ENCODE measurements around the gene ERMARD.

Gene ERMARD

DNA sequence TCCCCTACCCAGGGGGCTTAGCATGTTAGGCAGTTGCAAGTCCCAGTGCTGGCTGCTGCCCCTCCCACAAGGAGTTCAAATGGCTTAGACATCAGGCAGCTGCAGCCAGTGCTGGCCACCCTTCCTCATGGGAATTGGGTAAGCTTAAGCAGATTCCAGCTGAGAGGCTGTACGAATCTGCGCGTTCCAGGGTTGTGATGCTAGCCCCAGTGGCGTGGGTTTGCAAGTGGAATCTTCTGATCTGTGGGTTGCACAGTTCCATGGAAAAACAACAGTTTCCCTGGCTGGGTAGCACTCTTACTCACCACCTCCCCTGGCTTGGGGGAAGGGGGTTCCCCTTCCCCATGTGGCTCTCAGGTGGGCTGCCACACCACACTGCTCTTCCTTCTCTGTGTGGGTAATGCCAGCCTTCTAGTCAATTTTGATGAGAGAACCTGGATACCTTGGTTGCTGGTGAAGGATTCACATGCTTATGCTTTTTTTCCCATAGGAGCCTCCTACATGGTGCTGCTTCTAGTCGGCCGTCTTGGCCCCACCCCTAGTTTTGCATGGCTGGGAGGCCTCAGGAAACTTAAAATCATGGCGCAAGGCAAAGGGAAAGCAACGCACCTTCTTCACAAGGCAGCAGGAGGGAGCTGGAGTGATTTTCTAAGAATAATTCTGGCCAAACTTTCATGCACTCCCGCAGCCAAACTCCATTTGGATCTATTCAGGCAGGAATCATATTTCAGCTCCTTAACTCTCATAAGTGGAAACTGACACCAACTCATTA is 13.0 kb upstream of the ERMARD start:
- no peak overlapping the region for H3K4me3 ChIP-seq (replicated peaks in 1 of 2; ENCODE audit: low read depth in 2 of 2, low read length in 2 of 2)
- TF ChIP-seq, protein P1, sequence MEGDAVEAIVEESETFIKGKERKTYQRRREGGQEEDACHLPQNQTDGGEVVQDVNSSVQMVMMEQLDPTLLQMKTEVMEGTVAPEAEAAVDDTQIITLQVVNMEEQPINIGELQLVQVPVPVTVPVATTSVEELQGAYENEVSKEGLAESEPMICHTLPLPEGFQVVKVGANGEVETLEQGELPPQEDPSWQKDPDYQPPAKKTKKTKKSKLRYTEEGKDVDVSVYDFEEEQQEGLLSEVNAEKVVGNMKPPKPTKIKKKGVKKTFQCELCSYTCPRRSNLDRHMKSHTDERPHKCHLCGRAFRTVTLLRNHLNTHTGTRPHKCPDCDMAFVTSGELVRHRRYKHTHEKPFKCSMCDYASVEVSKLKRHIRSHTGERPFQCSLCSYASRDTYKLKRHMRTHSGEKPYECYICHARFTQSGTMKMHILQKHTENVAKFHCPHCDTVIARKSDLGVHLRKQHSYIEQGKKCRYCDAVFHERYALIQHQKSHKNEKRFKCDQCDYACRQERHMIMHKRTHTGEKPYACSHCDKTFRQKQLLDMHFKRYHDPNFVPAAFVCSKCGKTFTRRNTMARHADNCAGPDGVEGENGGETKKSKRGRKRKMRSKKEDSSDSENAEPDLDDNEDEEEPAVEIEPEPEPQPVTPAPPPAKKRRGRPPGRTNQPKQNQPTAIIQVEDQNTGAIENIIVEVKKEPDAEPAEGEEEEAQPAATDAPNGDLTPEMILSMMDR (IDR thresholded peaks at IDR 0.05; ENCODE audit: low read depth, low read length), result no peak
- peak in 1 of 2 donors; percentile 45 for DNase-seq (ENCODE audit: low read depth in 2 of 2)

DNA sequence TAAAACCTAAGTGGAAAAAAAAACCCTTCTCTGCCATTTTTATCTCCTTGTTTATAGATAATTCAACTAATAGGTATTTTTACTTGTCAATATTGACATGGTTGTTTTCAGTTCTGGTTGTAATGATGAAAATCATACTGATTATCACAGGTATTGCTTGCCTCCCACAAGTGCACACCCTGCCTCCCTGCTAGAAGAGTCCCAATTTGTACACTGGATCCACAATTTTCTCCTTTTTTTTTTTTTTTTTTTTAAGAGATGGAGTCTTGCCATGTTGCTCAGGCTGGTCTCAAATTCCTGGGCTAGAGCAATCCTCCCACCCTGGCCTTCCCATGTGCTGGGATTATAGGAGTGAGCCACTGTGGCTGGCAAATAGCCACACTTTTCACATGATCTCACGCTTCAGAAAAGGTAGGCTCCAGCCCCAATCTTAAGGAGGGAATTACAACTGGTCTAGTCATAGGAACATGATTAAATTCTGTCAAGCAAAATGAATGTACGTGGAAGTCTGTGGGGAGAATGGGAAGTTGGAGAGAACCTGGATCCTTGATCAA is 12.4 kb upstream of the ERMARD start:
- no peak for DNase-seq (ENCODE audit: low read depth in 2 of 2)
- H3K4me3 ChIP-seq (replicated peaks in 1 of 2; ENCODE audit: low read depth in 2 of 2, low read length in 2 of 2), result no peak overlapping the region
- TF ChIP-seq, protein P1 (IDR thresholded peaks at IDR 0.05; ENCODE audit: low read depth, low read length), result no peak

DNA sequence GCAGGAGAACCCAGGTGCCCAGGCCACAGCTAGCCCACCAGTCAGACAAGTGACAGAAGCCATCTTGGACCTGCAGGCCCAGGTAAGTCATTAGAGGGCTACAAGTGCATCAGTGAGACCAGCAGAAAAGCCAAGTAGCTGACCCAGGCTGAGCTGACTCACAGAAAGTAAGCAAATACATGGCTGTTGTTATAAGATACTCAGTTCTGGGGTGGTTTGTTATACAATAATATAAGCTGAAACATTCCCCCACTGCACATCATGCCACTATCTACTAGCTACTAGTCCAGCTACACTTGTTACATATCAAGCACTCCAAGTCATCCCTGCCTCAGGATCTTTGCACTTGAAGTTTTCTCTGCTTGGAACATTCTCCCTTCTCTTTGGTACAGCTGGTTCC is 10.1 kb upstream of the ERMARD start:
- DNase-seq (ENCODE audit: low read depth in 2 of 2), result no peak
- TF ChIP-seq, protein P1 (IDR thresholded peaks at IDR 0.05; ENCODE audit: low read depth, low read length), result no peak

DNA sequence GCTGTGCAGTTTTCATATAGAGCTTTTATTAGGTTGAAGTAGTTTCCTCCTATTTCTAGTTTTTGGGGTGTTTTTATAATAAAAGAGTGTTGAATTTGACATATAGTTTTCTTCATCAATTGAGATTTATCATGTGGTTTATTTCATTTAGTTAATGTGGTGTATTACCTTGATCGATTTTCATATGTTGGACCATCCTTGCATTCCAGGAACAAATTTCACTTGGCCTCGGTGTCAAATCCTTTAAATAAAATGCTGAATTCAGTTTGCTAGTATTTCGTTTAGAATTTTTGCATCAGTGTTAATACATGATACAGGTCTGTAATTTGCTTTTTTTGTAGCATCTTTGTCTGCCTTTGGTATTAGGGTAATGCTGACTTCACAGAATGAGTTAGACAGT is 6.0 kb upstream of the ERMARD start:
- TF ChIP-seq, protein P1 (IDR thresholded peaks at IDR 0.05; ENCODE audit: low read depth, low read length), result no peak
- H3K4me3 ChIP-seq (replicated peaks in 1 of 2; ENCODE audit: low read depth in 2 of 2, low read length in 2 of 2), result no peak overlapping the region
- DNase-seq (ENCODE audit: low read depth in 2 of 2), result no peak

More for the DNA sequence above, 10.1 kb upstream of the ERMARD start:
- H3K4me3 ChIP-seq (replicated peaks in 1 of 2; ENCODE audit: low read depth in 2 of 2, low read length in 2 of 2), result no peak overlapping the region

DNA sequence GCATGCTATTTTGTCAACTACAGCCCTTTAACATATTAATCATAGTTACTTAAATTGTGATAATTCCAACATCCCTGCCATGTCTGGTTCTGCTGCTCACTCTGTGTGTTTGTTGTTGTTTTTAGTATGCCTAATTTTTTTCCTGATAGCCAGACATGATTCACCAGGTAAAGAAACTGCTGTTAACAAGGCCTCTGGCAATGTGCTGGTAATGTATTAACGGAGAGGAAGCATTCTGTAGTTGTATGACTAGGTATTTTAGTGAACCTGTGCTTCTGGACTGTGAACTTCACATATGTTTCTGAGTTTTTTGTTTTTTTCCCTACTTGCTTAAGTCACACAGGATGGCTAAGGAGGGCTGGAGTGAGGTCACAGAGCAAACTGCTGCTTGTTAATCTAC is 4.9 kb upstream of the ERMARD start:
- H3K4me3 ChIP-seq (replicated peaks in 1 of 2; ENCODE audit: low read depth in 2 of 2, low read length in 2 of 2), result no peak overlapping the region
- DNase-seq (ENCODE audit: low read depth in 2 of 2), result no peak
- TF ChIP-seq, protein P1 (IDR thresholded peaks at IDR 0.05; ENCODE audit: low read depth, low read length), result no peak

DNA sequence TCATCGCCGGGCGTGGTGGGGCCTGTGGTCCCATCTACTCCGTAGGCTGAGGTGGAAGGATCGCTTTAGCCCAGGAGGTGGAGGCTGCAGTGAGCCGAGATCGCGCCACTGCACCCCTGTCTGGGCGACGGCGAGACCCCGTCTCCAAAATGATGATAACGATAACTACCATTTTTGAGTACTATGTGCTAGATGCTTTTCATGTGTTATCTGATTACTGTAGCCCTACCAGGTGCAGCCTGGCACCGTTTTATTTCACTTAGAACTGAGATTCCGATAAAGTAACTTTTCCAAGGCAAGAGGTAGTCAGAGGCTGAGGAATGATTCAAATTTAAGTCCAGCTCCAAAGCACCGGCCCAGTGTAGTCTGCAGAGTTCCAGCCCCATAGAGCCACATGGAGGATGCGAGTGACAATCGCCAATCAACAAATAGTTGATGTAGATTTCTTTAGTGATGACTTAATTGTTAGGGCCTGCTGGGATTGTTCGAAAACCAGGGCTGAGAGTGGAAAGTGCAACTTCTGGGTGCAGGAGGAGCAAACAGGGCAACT is 727 bp downstream of the ERMARD start:
- H3K4me3 ChIP-seq (replicated peaks in 1 of 2; ENCODE audit: low read depth in 2 of 2, low read length in 2 of 2), result peak overlapping the region; percentile 71 to 78
- DNase-seq (ENCODE audit: low read depth in 2 of 2), result peak in 1 of 2 donors; percentile 5
- TF ChIP-seq, protein P1 (IDR thresholded peaks at IDR 0.05; ENCODE audit: low read depth, low read length), result no peak
